ENCODE data around the gene PAX7.

PAX7 gene

DNA sequence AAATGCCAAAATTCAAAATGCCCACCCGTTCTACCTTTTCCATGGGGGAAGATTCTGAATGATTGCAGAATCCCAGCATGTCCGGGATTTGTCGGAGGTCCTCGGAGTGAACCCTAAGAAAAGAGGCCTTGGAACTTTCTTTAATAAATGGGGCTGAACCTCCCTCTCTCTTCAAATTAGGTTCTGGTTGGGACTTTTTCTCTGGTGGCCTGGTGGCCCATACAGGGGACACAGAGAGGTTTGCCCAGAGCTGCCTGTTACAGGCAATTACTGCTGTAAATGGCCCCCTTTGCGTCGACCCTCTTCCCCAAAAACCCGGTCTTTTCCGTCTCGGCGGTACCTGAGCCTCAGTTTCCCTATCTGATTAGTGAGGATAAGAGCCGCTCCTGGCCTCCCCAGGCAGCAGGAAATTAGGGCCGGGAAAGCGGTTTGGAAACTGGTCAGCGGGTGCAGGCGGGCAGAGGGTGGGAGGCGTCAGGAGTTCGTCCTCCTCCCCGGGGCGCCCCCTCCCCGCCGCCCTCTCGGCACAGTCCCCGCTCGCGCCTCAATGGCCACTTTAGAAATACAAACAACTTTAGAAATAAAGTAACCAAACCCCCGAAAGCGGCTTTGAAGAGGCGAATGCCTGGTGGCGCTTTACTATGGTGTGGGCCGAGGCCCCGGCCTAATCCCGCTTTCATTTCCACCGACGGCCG lies 15.6 kb downstream of the PAX7 start:
- H3K36me3 ChIP-seq: no peaks in the 10 kb centered on the region
- no peak overlapping the region for H3K27ac ChIP-seq
- H4K20me1 ChIP-seq: peaks cover 89% of the 10 kb centered on the region
- no peak overlapping the region for H3K4me2 ChIP-seq
- peak overlapping the region; percentile 36; the same call in 1 of the 2 replicates for H3K4me3 ChIP-seq
- peaks cover 10% of the 10 kb centered on the region; the same call in 1 of the 2 replicates for H3K4me1 ChIP-seq
- H3K9me3 ChIP-seq: no peaks in the 10 kb centered on the region
- H3K27me3 ChIP-seq: peaks cover 99% of the 10 kb centered on the region
- H3K9ac ChIP-seq: no peak overlapping the region
- no peak for TF ChIP-seq Cebpa-rat (IDR thresholded peaks at IDR 0.05)

DNA sequence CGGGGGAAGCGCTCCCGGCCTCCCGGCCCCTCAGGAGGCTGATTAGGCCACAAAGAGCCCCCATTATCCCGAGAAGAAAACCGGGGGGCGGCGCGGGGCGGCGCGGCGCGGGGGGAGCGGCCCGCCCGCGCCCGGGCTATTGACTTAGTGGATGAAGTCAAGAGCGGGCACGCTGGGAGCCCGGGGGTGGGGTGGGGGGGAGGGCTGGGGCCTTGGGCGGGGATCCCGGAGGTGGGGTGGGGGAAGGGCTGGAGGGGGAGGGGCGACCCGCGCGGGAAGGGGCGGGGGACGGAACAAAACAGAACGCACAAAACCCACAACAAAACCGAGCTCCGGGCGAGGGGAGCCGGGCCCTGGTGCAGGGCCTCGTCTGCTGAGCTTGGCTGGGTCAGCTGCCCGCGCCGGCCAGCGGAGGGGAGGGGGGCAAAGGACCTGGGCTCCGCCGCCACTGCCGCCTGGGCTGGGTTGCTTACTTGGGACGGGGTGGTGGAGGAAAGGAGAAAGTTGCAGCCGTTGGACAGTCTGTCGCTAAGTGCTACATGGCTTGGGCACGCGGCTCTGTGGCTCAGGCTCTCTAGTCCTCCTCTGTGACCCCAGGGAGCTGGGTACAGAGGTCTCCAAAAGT lies 16.3 kb downstream of the PAX7 start:
- H3K4me3 ChIP-seq: peak overlapping the region; percentile 36; the same call in 1 of the 2 replicates
- no peak overlapping the region for H3K4me2 ChIP-seq

DNA sequence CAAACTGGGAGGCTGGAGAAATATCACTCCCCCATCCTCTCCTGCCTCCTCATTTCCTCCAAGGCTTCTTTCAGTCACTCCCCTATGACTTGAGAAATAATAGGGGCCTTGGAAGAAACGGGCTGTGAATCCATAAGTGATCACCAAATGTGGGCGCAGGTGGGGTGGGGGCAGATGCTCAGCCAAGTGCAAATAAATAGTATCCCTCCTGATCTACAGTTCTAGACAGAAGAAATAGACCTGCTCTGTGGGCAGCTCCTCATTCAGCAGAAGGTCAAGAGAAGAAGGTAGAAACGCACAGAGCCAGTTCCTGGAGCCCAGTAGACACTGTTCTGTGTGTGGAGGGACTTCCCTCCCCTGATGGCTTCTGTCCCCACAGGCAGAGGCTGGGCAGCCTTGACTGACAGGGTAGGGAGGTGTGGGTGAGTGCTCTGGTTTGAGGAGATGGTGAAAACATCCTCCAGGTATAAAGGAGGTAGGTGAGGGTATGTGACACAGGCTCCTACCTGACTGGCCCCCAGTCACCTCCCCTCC lies 17.1 kb downstream of the PAX7 start:
- Histone ChIP-seq H3K4me1 (peaks cover 16% of the 10 kb centered on the region), H3K9me3 (no peaks in the 10 kb centered on the region), H3K27me3 (peaks cover 96% of the 10 kb centered on the region)

More for the DNA sequence above, 16.3 kb downstream of the PAX7 start:
- Histone ChIP-seq H3K27ac (no peak overlapping the region), H3K27me3 (peaks cover 97% of the 10 kb centered on the region), H3K36me3 (no peaks in the 10 kb centered on the region), H3K4me1 (peaks cover 10% of the 10 kb centered on the region; the same call in 1 of the 2 replicates), H3K9ac (no peak overlapping the region), H4K20me1 (peaks cover 82% of the 10 kb centered on the region), H3K9me3 (no peaks in the 10 kb centered on the region)
- no peak for TF ChIP-seq Cebpa-rat (IDR thresholded peaks at IDR 0.05)

DNA sequence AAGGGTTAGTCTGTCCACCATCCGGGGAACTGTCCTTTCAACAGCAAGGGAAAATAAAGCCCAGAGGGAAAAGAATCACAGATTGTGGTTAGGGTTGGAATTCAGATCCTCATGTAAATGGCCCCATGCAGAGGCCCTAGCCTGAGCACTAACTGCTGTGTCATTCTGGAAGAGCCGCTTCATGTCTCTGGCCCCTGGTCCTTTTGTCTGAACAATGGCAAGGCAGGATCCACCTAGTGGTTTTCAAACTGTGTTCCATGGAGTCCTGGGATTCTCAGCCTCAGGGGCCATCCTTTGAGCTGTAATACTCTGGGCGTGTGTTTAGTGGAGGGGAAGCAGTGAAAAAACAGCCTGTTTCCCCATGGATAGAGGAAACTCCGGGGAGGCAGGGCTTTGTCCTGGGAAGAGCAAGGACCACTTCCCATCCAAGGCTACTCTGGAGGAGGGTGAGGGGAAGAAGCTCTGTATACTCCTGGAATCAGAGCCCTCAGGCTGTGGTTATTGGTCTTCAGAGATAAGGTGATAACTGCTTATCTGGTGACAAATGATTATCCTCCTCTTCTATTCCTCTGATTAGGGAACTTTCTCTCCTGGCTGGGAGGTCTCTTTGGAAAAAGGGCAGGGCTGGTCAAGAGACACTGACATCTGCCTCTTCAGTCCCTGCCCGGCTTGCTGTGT lies 19.2 kb downstream of the PAX7 start:
- H3K9ac ChIP-seq: no peak overlapping the region
- no peak overlapping the region for H3K4me3 ChIP-seq
- peaks cover 36% of the 10 kb centered on the region for H3K4me1 ChIP-seq
- H3K27ac ChIP-seq: no peak overlapping the region
- H3K9me3 ChIP-seq: no peaks in the 10 kb centered on the region
- H4K20me1 ChIP-seq: peaks cover 54% of the 10 kb centered on the region
- no peak for TF ChIP-seq Cebpa-rat (IDR thresholded peaks at IDR 0.05)
- H3K4me2 ChIP-seq: no peak overlapping the region
- H3K36me3 ChIP-seq: no peaks in the 10 kb centered on the region
- H3K27me3 ChIP-seq: peaks cover 88% of the 10 kb centered on the region

More for the DNA sequence above, 17.1 kb downstream of the PAX7 start:
- no peak overlapping the region for H3K4me2 ChIP-seq
- no peak overlapping the region for H3K9ac ChIP-seq
- TF ChIP-seq Cebpa-rat (IDR thresholded peaks at IDR 0.05): no peak
- no peak overlapping the region for H3K27ac ChIP-seq
- peaks cover 75% of the 10 kb centered on the region for H4K20me1 ChIP-seq
- H3K4me3 ChIP-seq: no peak overlapping the region
- no peaks in the 10 kb centered on the region for H3K36me3 ChIP-seq

DNA sequence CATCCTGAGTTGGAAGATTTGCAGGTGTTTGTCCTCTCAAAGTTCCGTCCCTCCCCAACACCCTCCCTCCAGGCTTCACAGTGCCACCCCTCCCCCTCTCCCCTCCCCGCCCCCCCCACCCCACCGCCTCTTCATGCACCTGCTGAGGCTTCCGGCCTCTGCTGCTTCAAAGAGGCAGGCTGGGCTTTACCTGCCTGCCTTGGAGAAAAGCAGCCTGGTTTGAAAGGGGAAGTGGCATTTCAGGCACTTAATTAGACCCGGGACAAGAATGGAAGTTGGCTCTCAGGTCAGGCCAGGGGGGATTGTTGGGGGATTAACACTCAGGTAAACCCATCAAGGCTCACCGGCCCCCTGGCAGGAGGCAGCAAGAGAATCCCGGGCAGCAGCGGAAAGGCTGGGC lies 21.1 kb downstream of the PAX7 start:
- Histone ChIP-seq H3K4me3 (no peak overlapping the region), H3K4me1 (peaks cover 46% of the 10 kb centered on the region), H3K27ac (no peak overlapping the region), H3K4me2 (no peak overlapping the region), H4K20me1 (peaks cover 36% of the 10 kb centered on the region; the same call in 1 of the 2 replicates), H3K36me3 (no peaks in the 10 kb centered on the region), H3K9ac (no peak overlapping the region), H3K27me3 (peaks cover 69% of the 10 kb centered on the region), H3K9me3 (no peaks in the 10 kb centered on the region)
- TF ChIP-seq Cebpa-rat (IDR thresholded peaks at IDR 0.05): no peak

DNA sequence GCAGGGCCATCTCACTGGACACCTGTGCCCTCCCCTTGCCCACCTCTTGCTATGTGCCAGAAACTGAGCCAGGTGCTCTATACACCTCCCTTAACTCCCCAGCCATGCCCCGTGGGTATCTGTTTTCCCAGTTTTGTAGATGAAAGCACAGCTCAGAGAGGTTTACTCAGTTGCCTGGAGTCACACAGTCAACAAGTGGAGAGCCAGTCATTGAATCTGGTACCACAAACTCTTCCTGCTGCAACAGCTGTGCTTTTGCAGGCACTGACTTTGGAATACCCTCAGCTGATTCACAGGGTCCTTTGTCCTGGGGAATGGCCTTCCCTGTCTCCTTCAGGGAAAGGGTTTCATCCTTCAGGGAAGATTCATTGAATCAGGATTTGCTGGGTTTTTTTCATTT lies 22.1 kb downstream of the PAX7 start:
- H4K20me1 ChIP-seq: peaks cover 27% of the 10 kb centered on the region; the same call in 1 of the 2 replicates
- no peak for TF ChIP-seq Cebpa-rat (IDR thresholded peaks at IDR 0.05)
- H3K9me3 ChIP-seq: no peaks in the 10 kb centered on the region
- H3K9ac ChIP-seq: no peak overlapping the region
- H3K4me3 ChIP-seq: 0 out of 2 replicates have a peak overlapping the region, but pooled peaks have one; percentile 8
- H3K4me2 ChIP-seq: peak overlapping the region; percentile 82
- peaks cover 57% of the 10 kb centered on the region for H3K4me1 ChIP-seq
- H3K36me3 ChIP-seq: no peaks in the 10 kb centered on the region
- peaks cover 59% of the 10 kb centered on the region for H3K27me3 ChIP-seq
- H3K27ac ChIP-seq: no peak overlapping the region

DNA sequence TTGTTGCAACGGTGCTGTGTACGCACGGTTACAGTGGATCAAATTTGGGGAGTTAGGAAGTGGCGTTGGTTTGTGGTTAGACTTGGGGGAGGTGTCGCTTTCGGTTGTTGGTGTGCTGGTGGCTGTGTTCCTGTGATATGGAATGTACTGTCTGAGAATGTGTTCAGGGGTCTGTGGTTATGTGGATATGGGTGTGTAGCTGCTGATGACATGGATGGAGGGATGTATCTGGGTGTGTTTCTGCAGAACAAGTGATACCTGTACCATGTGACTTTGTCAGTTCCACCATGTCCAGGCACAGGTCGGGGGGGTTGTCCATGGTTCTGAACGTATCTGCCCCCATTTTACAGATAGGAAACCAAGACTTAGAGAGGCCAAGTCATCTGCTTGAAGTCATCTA lies 22.7 kb downstream of the PAX7 start:
- H3K27ac ChIP-seq: no peak overlapping the region
- peak overlapping the region; percentile 82 for H3K4me2 ChIP-seq
- H3K9me3 ChIP-seq: no peaks in the 10 kb centered on the region
- peaks cover 53% of the 10 kb centered on the region for H3K27me3 ChIP-seq
- H3K9ac ChIP-seq: no peak overlapping the region
- H3K4me3 ChIP-seq: 0 out of 2 replicates have a peak overlapping the region, but pooled peaks have one; percentile 8
- H3K4me1 ChIP-seq: peaks cover 58% of the 10 kb centered on the region
- no peaks in the 10 kb centered on the region for H3K36me3 ChIP-seq
- TF ChIP-seq Cebpa-rat (IDR thresholded peaks at IDR 0.05): no peak
- peaks cover 22% of the 10 kb centered on the region; the same call in 1 of the 2 replicates for H4K20me1 ChIP-seq

DNA sequence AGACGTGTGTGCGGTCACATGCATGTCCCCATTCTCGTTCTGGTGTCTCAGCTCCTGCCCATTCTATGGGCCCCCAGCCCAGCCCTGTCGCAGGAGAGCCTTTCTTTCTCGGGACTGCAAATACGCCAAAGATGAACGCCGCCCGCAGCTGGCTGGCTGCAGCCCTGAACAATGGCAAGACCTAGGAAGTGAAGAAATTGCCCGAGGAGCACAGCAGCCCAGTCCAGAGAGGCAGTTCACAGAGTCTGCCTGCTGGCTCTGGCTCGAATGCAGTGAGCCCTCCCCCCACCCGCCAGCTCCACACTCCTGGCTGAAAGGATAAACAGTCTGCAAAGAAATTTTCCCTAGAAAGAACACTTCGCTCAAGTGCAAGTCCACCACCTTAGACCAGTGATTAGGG lies 23.3 kb downstream of the PAX7 start:
- no peak overlapping the region for H3K27ac ChIP-seq
- peak overlapping the region; percentile 82 for H3K4me2 ChIP-seq
- H3K27me3 ChIP-seq: peaks cover 47% of the 10 kb centered on the region
- TF ChIP-seq Cebpa-rat (IDR thresholded peaks at IDR 0.05): no peak
- no peaks in the 10 kb centered on the region for H3K9me3 ChIP-seq
- H3K9ac ChIP-seq: no peak overlapping the region
- no peak overlapping the region for H3K4me3 ChIP-seq
- peaks cover 21% of the 10 kb centered on the region; the same call in 1 of the 2 replicates for H4K20me1 ChIP-seq
- H3K36me3 ChIP-seq: no peaks in the 10 kb centered on the region
- peaks cover 58% of the 10 kb centered on the region for H3K4me1 ChIP-seq

DNA sequence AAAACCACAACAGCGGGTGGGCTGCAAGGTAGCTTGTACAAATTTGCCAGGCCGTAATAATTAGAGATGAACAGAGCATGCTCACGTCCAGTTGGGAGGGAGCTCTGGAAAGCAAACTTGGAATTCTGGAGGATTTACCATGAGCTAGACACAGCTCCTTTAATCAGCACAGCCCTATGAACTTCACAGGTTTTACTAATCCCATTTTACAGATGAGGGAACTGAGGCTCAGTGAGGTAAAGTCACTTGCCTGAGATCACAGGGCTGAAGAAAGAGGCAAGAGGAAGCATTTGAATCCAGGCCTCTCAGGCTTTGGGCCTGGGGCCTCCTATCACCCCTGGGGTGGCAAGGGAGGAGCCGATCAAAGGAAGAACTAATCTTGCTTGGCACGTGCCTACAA lies 24.0 kb downstream of the PAX7 start:
- Histone ChIP-seq H3K9ac (no peak overlapping the region), H3K4me1 (peaks cover 58% of the 10 kb centered on the region), H3K4me2 (peak overlapping the region; percentile 82)

More for the DNA sequence above, 24.0 kb downstream of the PAX7 start:
- Histone ChIP-seq H3K4me3 (no peak overlapping the region), H3K27me3 (peaks cover 41% of the 10 kb centered on the region), H3K36me3 (no peaks in the 10 kb centered on the region), H4K20me1 (peaks cover 14% of the 10 kb centered on the region; the same call in 1 of the 2 replicates), H3K27ac (no peak overlapping the region), H3K9me3 (no peaks in the 10 kb centered on the region)
- no peak for TF ChIP-seq Cebpa-rat (IDR thresholded peaks at IDR 0.05)
